Sigmoid colon (tissue), 7 donors: ENCODE data around the gene PSD4. TPM values are rescaled to one million over a fixed set of nuclear protein-coding genes. Genes with fewer than 3 reads are reported as not detected.

ENCODE experiments used
- DNase-seq: peaks from one replicate; pipeline ENCODE4 v3.0.0-alpha.2; 2019
- H3K27ac ChIP-seq, 4 donors: fragments of 200-600 bp; sonication (generic); one replicate each; pipeline ENCODE4 v1.5.1; 2016 to 2019; ENCODE audit warnings: mild to moderate bottlenecking in 1 of 4
- H3K27me3 ChIP-seq, 3 donors: fragments of 200-600 bp; sonication (generic); one replicate each; pipeline ENCODE4 v1.5.1; 2019; ENCODE audit warnings: mild to moderate bottlenecking in 1 of 3
- H3K36me3 ChIP-seq, 4 donors: fragments of 200-600 bp; sonication (generic); one replicate each; pipeline ENCODE4 v1.5.1; 2016 to 2019
- H3K4me1 ChIP-seq, 4 donors: fragments of 200-600 bp; sonication (generic); one replicate each; pipeline ENCODE4 v1.5.1; 2017 to 2019
- H3K4me3 ChIP-seq, 4 donors: fragments of 200-600 bp; sonication (generic); one replicate each; pipeline ENCODE4 v1.5.1; 2017 to 2019; ENCODE audit warnings: mild to moderate bottlenecking in 2 of 4, moderate library complexity in 1 of 4
- H3K9me3 ChIP-seq, 4 donors: fragments of 200-600 bp in 3 of 4; sonication (generic) in 3 of 4; one replicate each; pipeline versions ENCODE4 v1.5.1 to v1.6.1; 2013 to 2019
- CTCF ChIP-seq, 4 experiments: fragments of 450-650 bp in 3 of 4; fragments of 200-600 bp in 1 of 4; IDR thresholded peaks; one replicate each; pipeline ENCODE4 v1.5.1; 2016 to 2019; ENCODE audit warnings: antibody characterized with exemption in 4 of 4, mild to moderate bottlenecking in 3 of 4, moderate library complexity in 2 of 4
- EP300 ChIP-seq, 4 donors: sonication (generic); formaldehyde crosslinking; IDR thresholded peaks; one replicate each; pipeline ENCODE4 v1.6.1; 2017; ENCODE audit warnings: antibody characterized with exemption in 4 of 4
- POLR2A ChIP-seq, 2 donors: fragments of 450-650 bp; IDR thresholded peaks; one replicate each; pipeline ENCODE4 v1.6.1; 2016; ENCODE audit warnings: antibody characterized with exemption in 2 of 2, mild to moderate bottlenecking in 2 of 2, moderate library complexity in 2 of 2
- POLR2AphosphoS5 ChIP-seq, 4 donors: sonication (generic); formaldehyde crosslinking; IDR thresholded peaks; one replicate each; pipeline ENCODE4 v1.6.1; 2017; ENCODE audit warnings: antibody characterized with exemption in 4 of 4
- WGBS, 2 donors: extraction: QIAGEN DNeasy Blood & Tissue Kit; methylation state at CpG; one replicate each; pipeline ENCODE4 v1.1.7; 2013; 5-methylcytosine and 5-hydroxymethylcytosine counted together
- intact Hi-C: fragments of 100-400 bp; cut with DNase I; formaldehyde crosslinking; loops from one replicate; pipeline ENCODE4 v1.15.1; 2023
- polyA plus RNA-seq, 3 donors: library from polyadenylated mRNA; stranded (reverse); fragments of 200-250 nt; gene quantifications; one replicate each; pipeline ENCODE4 v1.2.3, GENCODE V29; 2013
- total RNA-seq, 4 donors: library from RNA; depleted of rRNA; stranded (reverse); fragments of >200 nt; gene quantifications; one replicate each; pipeline ENCODE4 v1.1.0, GENCODE V29; 2016
- donor health status: healthy with polysubstance abuse.
- donor health status: Bipolar disorder and iron deficiency.
- donor health status: healthy.

PSD4 gene
- total and polyA plus RNA-seq, 7 donors: 1.4 to 51.6 (median 6.6) TPM

GRCh38 chr2:113175736-113176695, 2.2 kb downstream of the PSD4 start:
- no peaks in the 10 kb centered on the region for H3K36me3 ChIP-seq
- no peak overlapping the region for H3K27ac ChIP-seq
- no peaks in the 10 kb centered on the region for H3K9me3 ChIP-seq
- H3K27me3 ChIP-seq: no peaks in the 10 kb centered on the region
- DNase-seq: no peak
- H3K4me3 ChIP-seq: no peak overlapping the region
- TF ChIP-seq EP300 (IDR thresholded peaks at IDR 0.05) (no peak), POLR2AphosphoS5 (IDR thresholded peaks at IDR 0.05) (no peak), CTCF (IDR thresholded peaks at IDR 0.05) (no peak), POLR2A (IDR thresholded peaks at IDR 0.05) (no peak)
- no peaks in the 10 kb centered on the region for H3K4me1 ChIP-seq
- intact Hi-C loops: no loop called here
- 40 to 54% methylated on average over 11 of the region's 11 CpGs for WGBS, 2 donors

- no peak for DNase-seq
- TF ChIP-seq POLR2A (IDR thresholded peaks at IDR 0.05): no peak
- no peak for TF ChIP-seq POLR2AphosphoS5 (IDR thresholded peaks at IDR 0.05)
- no peak for TF ChIP-seq EP300 (IDR thresholded peaks at IDR 0.05)
- TF ChIP-seq CTCF (IDR thresholded peaks at IDR 0.05): no peak
- H3K9me3 ChIP-seq: no peaks in the 10 kb centered on the region
- no peaks in the 10 kb centered on the region for H3K36me3 ChIP-seq
- H3K27ac ChIP-seq: no peak overlapping the region
- no peaks in the 10 kb centered on the region for H3K27me3 ChIP-seq
- 91 to 92% methylated on average over 7 of the region's 7 CpGs for WGBS, 2 donors
- no peak overlapping the region for H3K4me3 ChIP-seq
- intact Hi-C loops: no loop called here
- no peaks in the 10 kb centered on the region for H3K4me1 ChIP-seq
These were observed 3.1 kb downstream of the PSD4 start for GRCh38 chr2:113176696-113177355.

DNA sequence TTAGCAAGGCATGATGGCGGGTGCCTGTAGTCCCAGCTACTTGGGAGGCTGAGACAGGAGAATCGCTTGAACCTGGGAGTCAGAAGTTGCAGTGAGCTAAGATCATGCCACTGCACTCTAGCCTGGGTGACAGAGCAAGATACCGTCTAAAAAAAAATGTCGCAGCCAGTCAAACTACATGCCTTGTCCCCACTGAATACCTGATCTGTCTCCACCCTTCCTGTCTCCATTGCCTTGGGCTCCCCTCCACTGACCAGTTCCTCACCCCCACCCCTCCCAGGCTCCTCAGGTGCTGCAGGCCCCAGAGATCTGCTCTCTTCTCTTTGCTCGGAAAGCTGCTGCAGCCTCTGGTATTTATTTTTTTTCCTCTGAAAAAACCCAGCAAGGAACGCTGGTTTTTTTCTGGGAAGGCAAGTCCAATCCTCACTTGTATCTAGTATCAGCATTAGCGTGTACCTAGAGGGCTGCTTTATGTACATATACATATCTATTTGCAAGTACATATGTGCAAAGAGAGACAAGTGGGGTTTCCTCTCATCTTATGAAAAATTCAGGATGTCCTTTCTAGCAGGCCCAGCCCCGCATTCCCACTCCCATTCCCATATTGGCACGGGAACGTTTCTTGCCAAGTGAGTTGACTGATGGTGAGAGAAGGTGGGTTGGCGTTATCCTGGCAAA, 4.4 kb downstream of the PSD4 start:
- H3K9me3 ChIP-seq: no peaks in the 10 kb centered on the region
- no peak overlapping the region for H3K4me3 ChIP-seq
- DNase-seq: no peak
- H3K36me3 ChIP-seq: no peaks in the 10 kb centered on the region
- no peaks in the 10 kb centered on the region for H3K4me1 ChIP-seq
- H3K27me3 ChIP-seq: no peaks in the 10 kb centered on the region
- H3K27ac ChIP-seq: no peak overlapping the region
- intact Hi-C loops: no loop called here
- 88 to 94% methylated on average over 11 of the region's 11 CpGs for WGBS, 2 donors
- TF ChIP-seq POLR2AphosphoS5 (IDR thresholded peaks at IDR 0.05) (no peak), POLR2A (IDR thresholded peaks at IDR 0.05) (no peak), CTCF (IDR thresholded peaks at IDR 0.05) (no peak)

DNA sequence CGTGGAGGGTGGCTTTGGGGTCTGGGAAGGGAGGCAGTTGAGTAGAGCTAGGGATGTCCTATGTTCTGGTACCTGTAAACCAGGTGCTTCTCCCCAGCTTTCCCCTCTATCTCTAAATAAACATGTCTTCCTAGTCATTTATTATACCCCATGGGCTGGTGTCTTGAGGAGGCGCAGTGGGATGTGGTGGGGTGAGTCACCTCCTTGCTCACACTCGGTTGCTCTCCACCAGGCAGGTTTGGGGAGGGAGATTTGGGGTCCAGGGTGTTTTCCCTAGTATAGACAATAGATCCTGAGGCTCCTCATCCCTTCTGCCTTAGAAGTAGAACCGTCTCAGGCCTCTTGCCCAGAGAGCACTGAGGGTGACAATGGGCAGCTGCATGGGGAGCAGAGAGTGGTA, 5.1 kb downstream of the PSD4 start:
- TF ChIP-seq POLR2A (IDR thresholded peaks at IDR 0.05): no peak
- no peak for TF ChIP-seq EP300 (IDR thresholded peaks at IDR 0.05)
- TF ChIP-seq POLR2AphosphoS5 (IDR thresholded peaks at IDR 0.05): no peak
- TF ChIP-seq CTCF (IDR thresholded peaks at IDR 0.05): no peak
- WGBS, 2 donors: 78 to 86% methylated on average over 4 of the region's 4 CpGs
- no peak for DNase-seq

More for the DNA sequence above, 5.1 kb downstream of the PSD4 start:
- no peaks in the 10 kb centered on the region for H3K9me3 ChIP-seq
- H3K27ac ChIP-seq: no peak overlapping the region
- no peak overlapping the region for H3K4me3 ChIP-seq
- intact Hi-C loops: no loop called here
- no peaks in the 10 kb centered on the region for H3K36me3 ChIP-seq
- H3K4me1 ChIP-seq: no peaks in the 10 kb centered on the region
- no peaks in the 10 kb centered on the region for H3K27me3 ChIP-seq
